Measurements from ENCODE around the gene GAA.

- TF ChIP-seq NFIC (IDR thresholded peaks at IDR 0.05; ENCODE audit: low read length) (no peak; the same call in 1 of the 2 replicates), ATF3 (CRISPR knock-in tag; IDR thresholded peaks at IDR 0.05) (peak; percentile 36; the same call in 1 of the 2 replicates), ELF1 (CRISPR knock-in tag; IDR thresholded peaks at IDR 0.05) (no peak), ZBTB39 (CRISPR knock-in tag; IDR thresholded peaks at IDR 0.05) (no peak), CTCF (CRISPR knock-in tag; IDR thresholded peaks at IDR 0.05) (peak; percentile 86), ZSCAN9 (CRISPR knock-in tag; IDR thresholded peaks at IDR 0.05; ENCODE audit: borderline replicate concordance) (peak; percentile 20; the same call in 1 of the 2 replicates), POLR2A (IDR thresholded peaks at IDR 0.05; ENCODE audit: insufficient read depth in 1 of 2, low read depth in 2 of 2, low read length in 2 of 2) (peak in 1 of 2 experiments; percentile 82; a peak in 3 of 4 replicates), JUND (CRISPR knock-in tag; IDR thresholded peaks at IDR 0.05) (0 out of 2 replicates have a peak, but pooled peaks have one; percentile 27), RFXANK (CRISPR knock-in tag; IDR thresholded peaks at IDR 0.05) (no peak), HCFC1 (IDR thresholded peaks at IDR 0.05; ENCODE audit: low read depth, low read length) (peak; percentile 52), ZNF276 (CRISPR knock-in tag; IDR thresholded peaks at IDR 0.05; ENCODE audit: low read depth) (peak; percentile 29; the same call in 1 of the 2 replicates), MAZ (IDR thresholded peaks at IDR 0.05; ENCODE audit: borderline replicate concordance, low read depth, low read length) (peak; percentile 96), MAZ (CRISPR knock-in tag; IDR thresholded peaks at IDR 0.05; ENCODE audit: low read depth) (peak; percentile 99)
Observed at GRCh38 chr17:80101011-80101945, at the start of gene GAA.

Data from HepG2 (cell line).